Muscle of leg (tissue), 11 donors: Measurements from ENCODE around the gene FAM234B. TPM values are rescaled to one million over a fixed set of nuclear protein-coding genes. Genes with fewer than 3 reads are reported as not detected.
"Not testable (repeated sequence)": the region's sequence is repeated elsewhere in the genome, so short reads cannot be mapped to it uniquely, and the experiment has no call there.

Experiments used
- DNase-seq: peaks from one replicate; pipeline ENCODE4 v3.0.0; 2013
- H3K27ac ChIP-seq: one replicate; pipeline ENCODE4 v1.5.1; 2013; ENCODE audit warnings: mild to moderate bottlenecking, low read length, control low read depth
- H3K27me3 ChIP-seq: one replicate; pipeline ENCODE4 v1.6.1; 2013; ENCODE audit warnings: low read length; ENCODE audit not compliant: control insufficient read depth, insufficient read depth
- H3K36me3 ChIP-seq: one replicate; pipeline ENCODE4 v1.6.1; 2013; ENCODE audit warnings: low read length; ENCODE audit not compliant: control insufficient read depth, insufficient read depth
- H3K4me1 ChIP-seq: one replicate; pipeline ENCODE4 v1.6.1; 2013; ENCODE audit warnings: low read length; ENCODE audit not compliant: control insufficient read depth, insufficient read depth
- H3K4me3 ChIP-seq: one replicate; pipeline ENCODE4 v1.5.1; 2013; ENCODE audit warnings: low read length, control low read depth
- H3K9me3 ChIP-seq: replicated peaks from 2 replicates; pipeline ENCODE4 v1.6.1; 2013; ENCODE audit warnings: low read depth, low read length; ENCODE audit not compliant: control insufficient read depth
- WGBS: methylation state at CpG from one replicate; pipeline ENCODE4 v1.1.5; 2013; ENCODE audit warnings: missing lambda C conversion rate; ENCODE audit not compliant: insufficient coverage; 5-methylcytosine and 5-hydroxymethylcytosine counted together
- polyA plus RNA-seq, 8 donors: library from polyadenylated mRNA; unstranded; fragments of 120-200 nt; gene quantifications; one replicate each; pipeline versions ENCODE4 v1.2.1 to v1.2.3, GENCODE V29; 2013; ENCODE audit warnings: inconsistent platforms in 1 of 8, low replicate concordance in 1 of 8; ENCODE audit not compliant: insufficient read length in 8 of 8, insufficient read depth in 1 of 8
- total RNA-seq: library from RNA; stranded (reverse); fragments of 120-200 nt; gene quantifications from one replicate; pipeline ENCODE4 v1.2.4, GENCODE V29; 2013

FAM234B gene
- total and polyA plus RNA-seq, 9 donors, result 2.8 to 7.2 (median 5.0) TPM

- Histone ChIP-seq H3K4me1 (no peaks in the 10 kb centered on the region), H3K27ac (no peak overlapping the region), H3K9me3 (no peaks in the 10 kb centered on the region), H3K27me3 (no peaks in the 10 kb centered on the region), H3K4me3 (no peak overlapping the region), H3K36me3 (peaks cover 14% of the 10 kb centered on the region)
- no CpG with 5 or more reads among the region's 3 CpGs for WGBS
- DNase-seq, result no peak
These were observed 29.0 kb downstream of the FAM234B start for GRCh38 chr12:13073173-13073572.

DNA sequence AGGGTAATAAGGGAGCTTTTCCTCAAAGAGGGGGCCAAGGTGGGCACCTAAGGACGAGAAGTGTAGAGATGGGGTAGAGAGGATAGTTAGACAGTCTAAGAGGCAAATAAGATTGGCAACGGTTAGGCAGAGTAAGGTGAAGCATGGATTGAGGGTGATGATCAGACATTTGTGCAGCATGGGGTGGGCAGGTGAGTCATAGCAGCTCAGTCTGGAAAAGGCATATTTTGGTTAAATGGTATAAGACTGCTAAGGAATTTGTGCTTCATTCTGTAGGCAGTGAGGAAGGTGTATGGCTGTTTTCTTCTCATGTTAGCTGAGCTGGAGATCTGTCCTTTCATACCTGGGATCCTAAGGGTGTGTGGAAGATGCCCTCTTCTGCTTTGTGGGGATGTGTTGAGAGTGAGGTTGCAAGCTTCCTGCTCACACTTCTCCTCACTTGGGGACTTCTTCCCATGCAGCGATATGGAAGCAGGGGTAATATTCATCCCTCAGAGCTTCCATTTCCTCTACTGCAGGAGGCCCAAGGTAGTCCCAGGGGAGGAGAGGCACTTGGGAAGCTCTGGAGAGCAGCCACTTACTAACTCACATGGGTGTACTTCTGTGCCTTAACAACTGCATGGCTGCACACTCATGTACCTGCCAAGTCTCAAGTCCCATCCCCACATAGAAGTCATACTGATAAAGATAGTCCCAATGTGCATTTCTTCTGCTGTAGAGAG is 30.4 kb downstream of the FAM234B start:
- Histone ChIP-seq H3K27me3 (no peaks in the 10 kb centered on the region), H3K36me3 (peaks cover 9% of the 10 kb centered on the region), H3K27ac (no peak overlapping the region), H3K4me1 (no peaks in the 10 kb centered on the region), H3K9me3 (no peaks in the 10 kb centered on the region), H3K4me3 (no peak overlapping the region)
- DNase-seq, result no peak
- WGBS, result 88% methylated on average over 2 of the region's 3 CpGs

- no peaks in the 10 kb centered on the region for H3K27me3 ChIP-seq
- peaks cover 6% of the 10 kb centered on the region for H3K36me3 ChIP-seq
- no peak overlapping the region for H3K27ac ChIP-seq
- H3K9me3 ChIP-seq, result no peaks in the 10 kb centered on the region
- DNase-seq, result no peak
- H3K4me1 ChIP-seq, result no peaks in the 10 kb centered on the region
- H3K4me3 ChIP-seq, result no peak overlapping the region
These were observed 30.9 kb downstream of the FAM234B start for GRCh38 chr12:13075118-13075480.

DNA sequence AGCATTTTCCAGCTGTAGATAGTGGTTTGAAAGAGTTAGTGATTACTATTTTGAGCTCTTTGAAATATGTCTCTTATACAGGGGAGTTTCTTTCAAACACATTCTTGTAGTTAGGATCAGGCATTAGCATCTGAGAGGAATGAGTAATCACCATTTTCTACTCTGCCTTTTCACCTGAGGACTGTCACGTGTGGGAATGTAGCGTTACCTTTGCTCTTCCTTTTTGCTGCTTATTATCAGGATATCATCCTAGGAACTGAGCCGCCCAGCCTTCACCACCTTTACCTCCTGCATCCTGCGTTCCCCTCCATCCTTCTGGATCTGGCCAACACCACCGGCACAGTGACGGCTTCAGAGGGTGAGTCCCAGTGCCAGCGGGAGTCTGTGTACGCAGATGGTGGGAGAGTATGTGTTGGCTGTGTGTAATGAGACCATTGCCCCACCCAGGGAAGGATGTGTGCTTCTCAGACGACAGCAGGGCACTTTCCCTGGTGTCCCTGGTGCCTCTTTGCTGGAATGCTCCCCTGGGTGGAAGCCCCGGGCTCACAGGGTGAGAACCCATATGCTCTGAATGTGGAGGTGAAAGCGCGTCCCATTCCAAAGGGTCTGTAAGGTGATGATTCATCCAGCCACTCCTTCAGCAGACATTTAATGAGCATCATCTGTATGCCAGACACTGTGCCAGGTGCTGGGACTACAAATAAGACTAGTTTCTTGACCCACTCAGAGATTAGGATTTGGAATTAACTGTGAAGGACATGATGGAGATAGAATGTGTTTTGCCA is 31.8 kb downstream of the FAM234B start:
- WGBS, result 90% methylated on average over 9 of the region's 12 CpGs
- H3K27me3 ChIP-seq, result no peaks in the 10 kb centered on the region
- peaks cover 6% of the 10 kb centered on the region for H3K36me3 ChIP-seq
- no peaks in the 10 kb centered on the region for H3K4me1 ChIP-seq
- no peak overlapping the region for H3K27ac ChIP-seq
- H3K9me3 ChIP-seq, result no peaks in the 10 kb centered on the region
- no peak for DNase-seq
- H3K4me3 ChIP-seq, result no peak overlapping the region

DNA sequence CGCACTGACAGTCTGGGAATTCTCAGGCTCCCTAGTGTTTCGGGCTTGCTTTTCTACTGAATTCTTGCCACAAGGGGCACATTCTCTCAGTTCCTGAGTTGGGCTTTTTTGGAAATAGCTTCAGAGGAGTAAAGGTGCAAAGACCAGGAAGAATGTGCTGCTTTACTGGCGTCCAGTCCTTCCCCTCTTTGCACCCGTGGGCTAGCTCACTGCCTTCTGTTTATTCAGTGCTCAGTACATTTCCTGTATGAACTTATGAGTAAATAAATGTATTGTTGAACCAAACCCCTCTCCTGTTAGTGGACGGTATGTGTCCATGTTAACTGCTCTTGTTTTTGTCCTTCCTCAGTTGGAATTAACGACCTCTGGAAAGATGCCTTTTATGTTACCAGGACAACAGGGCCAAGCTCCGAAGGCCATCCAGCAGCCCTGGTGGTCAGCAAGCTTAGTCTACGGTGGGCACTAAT is 35.3 kb downstream of the FAM234B start:
- WGBS, result 78% methylated on average over 6 of the region's 8 CpGs

GRCh38 chr12:13080266-13080665 is 36.1 kb downstream of the FAM234B start:
- Histone ChIP-seq H3K27me3 (no peaks in the 10 kb centered on the region), H3K27ac (no peak overlapping the region), H3K4me1 (no peaks in the 10 kb centered on the region), H3K36me3 (peaks cover 9% of the 10 kb centered on the region), H3K4me3 (no peak overlapping the region), H3K9me3 (no peaks in the 10 kb centered on the region)
- no peak for DNase-seq
- WGBS, result no CpG with 5 or more reads among the region's 3 CpGs

More for the DNA sequence above, 35.3 kb downstream of the FAM234B start:
- no peak overlapping the region for H3K27ac ChIP-seq
- no peak for DNase-seq
- H3K4me1 ChIP-seq, result no peaks in the 10 kb centered on the region
- no peaks in the 10 kb centered on the region for H3K9me3 ChIP-seq
- H3K36me3 ChIP-seq, result peaks cover 4% of the 10 kb centered on the region
- H3K27me3 ChIP-seq, result no peaks in the 10 kb centered on the region
- H3K4me3 ChIP-seq, result no peak overlapping the region

GRCh38 chr12:13082861-13083260 is 38.7 kb downstream of the FAM234B start:
- no CpG with 5 or more reads among the region's 2 CpGs for WGBS
- H3K36me3 ChIP-seq, result peaks cover 5% of the 10 kb centered on the region
- H3K4me1 ChIP-seq, result peaks cover 5% of the 10 kb centered on the region
- no peaks in the 10 kb centered on the region for H3K9me3 ChIP-seq
- no peak for DNase-seq
- H3K27me3 ChIP-seq, result no peaks in the 10 kb centered on the region
- H3K4me3 ChIP-seq, result no peak overlapping the region
- no peak overlapping the region for H3K27ac ChIP-seq

DNA sequence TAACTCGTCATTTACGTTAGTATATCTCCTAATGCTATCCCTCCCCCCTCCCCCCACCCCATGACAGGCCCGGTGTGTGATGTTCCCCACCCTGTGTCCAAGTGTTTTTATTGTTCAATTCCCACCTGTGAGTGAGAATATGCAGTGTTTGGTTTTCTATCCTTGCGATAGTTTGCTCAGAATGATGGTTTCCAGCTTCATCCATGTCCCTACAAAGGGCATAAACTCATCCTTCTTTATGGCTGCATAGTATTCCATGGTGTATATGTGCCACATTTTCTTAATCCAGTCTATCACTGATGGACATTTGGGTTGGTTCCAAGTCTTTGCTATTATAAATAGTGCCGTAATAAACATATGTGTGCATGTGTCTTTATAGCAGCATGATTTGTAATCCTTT is 39.5 kb downstream of the FAM234B start:
- not testable (repeated sequence) for H3K4me1 ChIP-seq, H3K4me3 ChIP-seq, H3K9me3 ChIP-seq, H3K27ac ChIP-seq, H3K27me3 ChIP-seq, H3K36me3 ChIP-seq, DNase-seq
- WGBS, result no CpG with 5 or more reads among the region's 5 CpGs

DNA sequence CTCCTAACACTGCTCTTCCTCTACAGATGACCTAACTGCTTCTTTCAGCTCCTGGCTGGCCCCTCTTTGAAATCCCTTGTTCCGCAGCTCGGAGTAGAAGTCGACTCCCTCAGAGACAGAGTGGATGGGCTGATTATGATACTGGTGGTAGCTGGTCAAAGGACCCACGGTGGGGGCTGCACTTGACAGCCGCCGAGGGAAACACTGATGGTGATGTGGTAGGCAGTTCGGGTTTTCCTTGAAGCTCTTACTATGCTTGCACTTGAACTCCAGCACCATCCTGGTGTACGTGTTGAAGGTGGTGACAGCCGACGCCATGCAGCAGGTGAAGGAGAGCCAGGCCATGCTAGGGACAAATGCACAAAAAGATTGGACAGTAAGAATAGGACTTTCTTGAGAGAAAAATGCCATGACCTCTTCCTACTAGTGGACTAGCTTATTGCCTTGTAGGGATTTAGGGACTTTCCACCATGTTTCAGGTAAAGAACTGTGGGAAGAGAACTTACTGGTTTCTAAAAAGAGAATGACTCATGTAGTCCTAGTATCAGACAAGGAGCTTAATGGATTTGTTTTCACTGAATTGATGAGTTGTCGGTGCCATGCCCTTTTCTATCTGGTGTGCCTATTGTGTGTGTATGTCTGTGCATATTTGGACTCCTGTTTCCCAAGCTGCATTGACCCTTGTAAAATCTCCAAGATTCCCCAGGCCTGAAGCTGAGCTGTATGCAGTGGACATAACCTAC is 40.9 kb downstream of the FAM234B start:
- 93% methylated on average over 3 of the region's 11 CpGs for whole genome bisulfite sequencing
- Histone ChIP-seq H3K36me3 (peaks cover 5% of the 10 kb centered on the region), H3K4me1 (peaks cover 5% of the 10 kb centered on the region), H3K4me3 (no peak overlapping the region), H3K9me3 (no peaks in the 10 kb centered on the region), H3K27ac (no peak overlapping the region), H3K27me3 (no peaks in the 10 kb centered on the region)
- DNase-seq, result no peak
